B cell (primary cell): ENCODE results near the gene KPNA6. TPM values are rescaled to one million over a fixed set of nuclear protein-coding genes. Genes with fewer than 3 reads are reported as not detected.

Source experiments
- ATAC-seq: fragments of 200-7000 bp; cut with Tn5 transposase; one replicate; pipeline ENCODE4 v1.10.0; 2021; ENCODE audit warnings: low read depth, mild to moderate bottlenecking, moderate number of reproducible peaks, moderate library complexity
- CTCF ChIA-PET: fragments of 350-600 bp; sonication (Branson Sonifier 250); formaldehyde crosslinking; loops from one replicate; lab custom pipeline; 2021; ENCODE audit warnings: antibody characterized with exemption, inconsistent platforms; lab: Charles Lee
- POLR2A ChIA-PET: fragments of 350-600 bp; sonication (Branson Sonifier 250); formaldehyde crosslinking; loops from one replicate; lab custom pipeline; 2021; ENCODE audit warnings: antibody characterized with exemption; lab: Charles Lee
- DNase-seq: peaks from one replicate; pipeline ENCODE4 v3.0.0; 2013
- H2AFZ ChIP-seq: 2 replicates; pipeline ENCODE4 v1.6.1; 2012; ENCODE audit warnings: mild to moderate bottlenecking, low read depth, low read length; ENCODE audit not compliant: insufficient read depth, poor library complexity, severe bottlenecking
- H3K27ac ChIP-seq, 2 donors: 1 replicate in 1 of 2; 2 replicates in 1 of 2; pipeline ENCODE4 v1.5.1; 2012 to 2013; ENCODE audit warnings: low read length in 2 of 2, mild to moderate bottlenecking in 2 of 2, moderate library complexity in 1 of 2
- H3K27me3 ChIP-seq, 4 experiments: fragments of 200-600 bp in 1 of 4; sonication (generic) in 1 of 4; replicated peaks in 1 of 4; 1 replicate in 2 of 4; 2 replicates in 2 of 4; pipeline versions ENCODE4 v1.6.1 to v1.7.0; 2013 to 2016; ENCODE audit warnings: low read length in 3 of 4, mild to moderate bottlenecking in 2 of 4, mixed read lengths in 1 of 4, moderate library complexity in 1 of 4; ENCODE audit not compliant: insufficient read depth in 4 of 4, control insufficient read depth in 3 of 4; ENCODE audit errors: control extremely low read depth in 1 of 4
- H3K36me3 ChIP-seq, 2 experiments: replicated peaks in 1 of 2; 1 replicate in 1 of 2; 2 replicates in 1 of 2; pipeline versions ENCODE4 v1.6.1 to v1.7.1; 2013; ENCODE audit warnings: low read length in 1 of 2; ENCODE audit not compliant: insufficient read depth in 2 of 2, control insufficient read depth in 1 of 2; ENCODE audit errors: control extremely low read depth in 1 of 2, extremely low read depth in 1 of 2
- H3K4me1 ChIP-seq, 2 donors: fragments of 200-600 bp in 1 of 2; sonication (generic) in 1 of 2; 1 replicate in 1 of 2; 2 replicates in 1 of 2; pipeline versions ENCODE4 v1.5.1 to v1.6.1; 2013 to 2017; ENCODE audit warnings: low read length in 2 of 2; ENCODE audit not compliant: control insufficient read depth in 2 of 2, insufficient read depth in 2 of 2
- H3K4me2 ChIP-seq: replicated peaks from 2 replicates; pipeline ENCODE3; 2012; ENCODE audit warnings: mild to moderate bottlenecking, low read depth, low read length; ENCODE audit not compliant: poor library complexity, severe bottlenecking
- H3K4me3 ChIP-seq, 5 experiments: fragments of 200-600 bp in 1 of 5; sonication (generic) in 1 of 5; 1 replicate in 3 of 5; 2 replicates in 2 of 5; pipeline versions ENCODE4 v1.5.1 to v1.7.0; 2011 to 2016; ENCODE audit warnings: low read length in 4 of 5, mild to moderate bottlenecking in 4 of 5, low read depth in 2 of 5, control low read depth in 1 of 5, moderate library complexity in 1 of 5; ENCODE audit not compliant: insufficient read depth in 1 of 5; ENCODE audit errors: control extremely low read depth in 1 of 5, extremely low read depth in 1 of 5
- H3K79me2 ChIP-seq: fragments of 200-600 bp; sonication (generic); one replicate; pipeline ENCODE4 v1.6.0; 2016; ENCODE audit warnings: low read length; ENCODE audit not compliant: control insufficient read depth, insufficient read depth
- H3K9ac ChIP-seq: fragments of 200-600 bp; sonication (generic); 2 replicates; pipeline ENCODE4 v1.6.1; 2017; ENCODE audit warnings: mild to moderate bottlenecking, low read length, moderate library complexity
- H3K9me3 ChIP-seq, 3 donors: one replicate each; pipeline versions ENCODE4 v1.6.1 to v1.7.1; 2013; ENCODE audit warnings: low read length in 2 of 3; ENCODE audit not compliant: control insufficient read depth in 2 of 3, insufficient read depth in 1 of 3; ENCODE audit errors: control extremely low read depth in 1 of 3
- H4K20me1 ChIP-seq: 2 replicates; pipeline ENCODE4 v1.6.0; 2012; ENCODE audit warnings: mild to moderate bottlenecking, low read length; ENCODE audit not compliant: insufficient read depth, control insufficient read depth, poor library complexity, severe bottlenecking
- H3K27ac Mint-ChIP-seq: one replicate; pipeline ENCODE4 v1.8.0; 2021; ENCODE audit warnings: mixed read lengths
- H3K27me3 Mint-ChIP-seq: one replicate; pipeline ENCODE4 v1.8.0; 2021; ENCODE audit warnings: mixed read lengths
- H3K4me1 Mint-ChIP-seq: one replicate; pipeline ENCODE4 v1.8.0; 2021; ENCODE audit warnings: mixed read lengths
- H3K4me3 Mint-ChIP-seq: one replicate; pipeline ENCODE4 v1.8.0; 2021; ENCODE audit warnings: mixed read lengths
- H3K9me3 Mint-ChIP-seq: one replicate; pipeline ENCODE4 v1.8.0; 2022; ENCODE audit warnings: mixed read lengths; ENCODE audit not compliant: insufficient read depth
- EZH2 ChIP-seq: IDR thresholded peaks from 2 replicates; pipeline ENCODE4 v1.6.1; 2012; ENCODE audit warnings: borderline replicate concordance, low read depth, mild to moderate bottlenecking, moderate library complexity, low read length; ENCODE audit not compliant: insufficient read depth, poor library complexity, severe bottlenecking
- WGBS: methylation state at CpG from one replicate; pipeline ENCODE4 v1.1.5; 2013; ENCODE audit warnings: missing lambda C conversion rate; ENCODE audit not compliant: insufficient coverage; 5-methylcytosine and 5-hydroxymethylcytosine counted together
- intact Hi-C: fragments of 100-400 bp; cut with micrococcal nuclease; formaldehyde crosslinking; loops from one replicate; pipeline ENCODE4 v1.10.0; 2022
- polyA plus RNA-seq: library from polyadenylated mRNA; depleted of rRNA; stranded (reverse); fragments of >200 nt; gene quantifications from 2 replicates; pipeline ENCODE4 v1.2.3, GENCODE V29; 2012
- total RNA-seq, 2 donors: library from RNA; stranded (reverse); fragments of 120-200 nt in 1 of 2; gene quantifications; 1 replicate in 1 of 2; 2 replicates in 1 of 2; pipeline versions ENCODE4 v1.2.3 to v1.2.4, GENCODE V29; 2013 to 2022
- TF ChIP-seq, protein P1 (sequence below): fragments of 200-600 bp; IDR thresholded peaks from one replicate; pipeline ENCODE4 v1.8.0; 2022; ENCODE audit warnings: antibody characterized with exemption, mild to moderate bottlenecking

Gene KPNA6
- total and polyA plus RNA-seq, 2 donors (not counting 1 experiment from before 2014, with no cell fraction given): 14.0 to 49.9 TPM

DNA sequence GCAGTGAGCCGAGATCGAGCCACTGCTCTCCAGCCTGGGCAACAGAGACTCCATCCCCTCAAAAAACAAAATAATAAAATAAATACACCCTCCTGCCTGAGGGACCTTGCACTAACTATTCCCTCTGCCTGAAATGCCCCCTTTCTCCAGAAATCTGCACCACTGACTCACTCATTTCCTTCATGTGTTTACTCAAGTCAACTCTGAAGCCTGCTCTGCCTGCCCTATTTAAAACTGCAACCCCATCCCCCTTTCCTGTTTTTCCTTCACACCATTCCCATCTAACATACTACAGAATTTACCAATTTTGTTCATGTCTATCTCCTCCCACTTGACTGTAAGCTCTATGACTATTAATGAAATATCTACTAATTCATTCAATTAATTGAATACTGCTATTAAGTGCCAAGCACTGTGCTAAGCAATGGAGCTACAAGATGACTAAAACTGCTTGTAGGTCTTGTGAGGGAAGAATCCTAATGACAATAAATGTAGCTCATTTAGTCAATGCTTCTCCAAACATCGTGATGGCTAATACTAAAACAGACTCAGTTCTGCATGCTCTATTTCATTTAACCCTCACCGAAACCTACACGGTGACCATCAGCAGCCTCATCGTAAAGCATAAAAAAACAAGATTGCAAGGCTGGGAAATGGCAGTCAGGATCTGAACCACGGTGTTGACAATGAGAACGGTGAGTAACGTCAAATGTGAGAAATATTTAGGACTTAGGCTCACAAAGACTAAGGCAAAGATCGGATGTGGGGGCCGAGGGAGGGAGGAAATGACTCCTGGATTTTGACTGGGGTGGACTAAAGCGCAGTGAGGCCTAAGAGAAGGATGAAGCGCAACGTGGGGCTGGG, 35.9 kb upstream of the KPNA6 start:
- peak overlapping the region; percentile 88 for H3K4me2 ChIP-seq
- H2AFZ ChIP-seq: peak overlapping the region; percentile 90
- no peaks in the 10 kb centered on the region for H3K9me3 Mint-ChIP-seq
- no peak for TF ChIP-seq EZH2
- TF ChIP-seq, protein P1, sequence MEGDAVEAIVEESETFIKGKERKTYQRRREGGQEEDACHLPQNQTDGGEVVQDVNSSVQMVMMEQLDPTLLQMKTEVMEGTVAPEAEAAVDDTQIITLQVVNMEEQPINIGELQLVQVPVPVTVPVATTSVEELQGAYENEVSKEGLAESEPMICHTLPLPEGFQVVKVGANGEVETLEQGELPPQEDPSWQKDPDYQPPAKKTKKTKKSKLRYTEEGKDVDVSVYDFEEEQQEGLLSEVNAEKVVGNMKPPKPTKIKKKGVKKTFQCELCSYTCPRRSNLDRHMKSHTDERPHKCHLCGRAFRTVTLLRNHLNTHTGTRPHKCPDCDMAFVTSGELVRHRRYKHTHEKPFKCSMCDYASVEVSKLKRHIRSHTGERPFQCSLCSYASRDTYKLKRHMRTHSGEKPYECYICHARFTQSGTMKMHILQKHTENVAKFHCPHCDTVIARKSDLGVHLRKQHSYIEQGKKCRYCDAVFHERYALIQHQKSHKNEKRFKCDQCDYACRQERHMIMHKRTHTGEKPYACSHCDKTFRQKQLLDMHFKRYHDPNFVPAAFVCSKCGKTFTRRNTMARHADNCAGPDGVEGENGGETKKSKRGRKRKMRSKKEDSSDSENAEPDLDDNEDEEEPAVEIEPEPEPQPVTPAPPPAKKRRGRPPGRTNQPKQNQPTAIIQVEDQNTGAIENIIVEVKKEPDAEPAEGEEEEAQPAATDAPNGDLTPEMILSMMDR: no peak
- H3K36me3 ChIP-seq: peaks cover 0 to 16% of the 10 kb centered on the region in 2 experiments
- H3K4me1 ChIP-seq: peaks cover 14 to 18% of the 10 kb centered on the region in 2 donors
- CTCF ChIA-PET: interaction anchor here (1.0 to 3.4 kb wide), 9 partner anchors 9 to 264 kb away, joined by 3 to 41 read pairs (median 5); partner anchors contain the start of genes KPNA6 and MARCKSL1
- intact Hi-C loops: loop anchor here (1.0 to 10.0 kb wide), 7 partner anchors 9 to 775 kb away; partner anchors contain the start of genes CCDC28B, DCDC2B, IQCC and KHDRBS1
- H3K4me3 ChIP-seq: peak overlapping the region; percentile 61 to 92 (median 80)
- peaks cover 26% of the 10 kb centered on the region for H3K4me1 Mint-ChIP-seq
- H3K9ac ChIP-seq: peak overlapping the region; percentile 85
- POLR2A ChIA-PET: interaction anchor here (0.8 to 3.5 kb wide), 10 partner anchors 36 to 1056 kb away, joined by 3 to 31 read pairs (median 5); partner anchors contain the start of genes BSDC1, KHDRBS1, KPNA6 and MARCKSL1
- peak overlapping the region; percentile 59 to 80 for H3K27ac ChIP-seq
- no peaks in the 10 kb centered on the region for H3K9me3 ChIP-seq
- WGBS: 17% methylated on average over 13 of the region's 14 CpGs
- peak overlapping the region; percentile 83 for H3K4me3 Mint-ChIP-seq
- peak overlapping the region; percentile 79 for H3K27ac Mint-ChIP-seq
- H3K27me3 ChIP-seq: no peaks in the 10 kb centered on the region
- H4K20me1 ChIP-seq: peaks cover 6% of the 10 kb centered on the region
- no peak for ATAC-seq
- DNase-seq: no peak
- peaks cover 14% of the 10 kb centered on the region for H3K79me2 ChIP-seq
- no peaks in the 10 kb centered on the region for H3K27me3 Mint-ChIP-seq
